Immature natural killer cell (primary cell): ENCODE measurements around the gene TRAPPC2. TPM values are rescaled to one million over a fixed set of nuclear protein-coding genes. Genes with fewer than 3 reads are reported as not detected.
"Not testable (repeated sequence)": the region's sequence is repeated elsewhere in the genome, so short reads cannot be mapped to it uniquely, and the experiment has no call there.

ENCODE experiments used
- DNase-seq, 3 donors: peaks; one replicate each; pipeline ENCODE4 v3.0.0; 2022; ENCODE audit warnings: mixed read lengths in 1 of 3
- H3K27ac Mint-ChIP-seq, 6 donors: one replicate each; pipeline ENCODE4 v1.8.0; 2020; ENCODE audit warnings: mixed read lengths in 6 of 6, mild to moderate bottlenecking in 5 of 6, inconsistent platforms in 4 of 6, moderate library complexity in 3 of 6
- H3K27me3 Mint-ChIP-seq, 3 donors: one replicate each; pipeline ENCODE4 v1.8.0; 2020 to 2021; ENCODE audit warnings: low read depth in 3 of 3, mild to moderate bottlenecking in 3 of 3, mixed read lengths in 3 of 3, moderate library complexity in 3 of 3, inconsistent platforms in 1 of 3
- H3K36me3 Mint-ChIP-seq, 3 donors: one replicate each; pipeline ENCODE4 v1.8.0; 2020; ENCODE audit warnings: mixed read lengths in 3 of 3, inconsistent platforms in 2 of 3, mild to moderate bottlenecking in 2 of 3
- H3K4me1 Mint-ChIP-seq, 2 donors: one replicate each; pipeline ENCODE4 v1.8.0; 2020; ENCODE audit warnings: inconsistent platforms in 2 of 2, mild to moderate bottlenecking in 2 of 2, mixed read lengths in 2 of 2, moderate library complexity in 1 of 2
- H3K4me3 Mint-ChIP-seq, 5 donors: one replicate each; pipeline ENCODE4 v1.8.0; 2020; ENCODE audit warnings: mild to moderate bottlenecking in 5 of 5, mixed read lengths in 5 of 5, inconsistent platforms in 3 of 5, moderate library complexity in 3 of 5
- H3K9me3 Mint-ChIP-seq, 6 donors: one replicate each; pipeline ENCODE4 v1.8.0; 2020; ENCODE audit warnings: mild to moderate bottlenecking in 6 of 6, mixed read lengths in 6 of 6, inconsistent platforms in 4 of 6, moderate library complexity in 3 of 6
- polyA plus RNA-seq, 3 donors: library from polyadenylated mRNA; unstranded; fragments of 300-500 nt; fragmentation: Illumina TruSeq; gene quantifications; one replicate each; pipeline ENCODE4 v1.2.3, GENCODE V29; 2021

Gene TRAPPC2
- polyA plus RNA-seq, 3 donors from 2014 or later = 48.8 to 60.1 (median 55.4) TPM

- H3K27me3 Mint-ChIP-seq, DNase-seq, H3K9me3 Mint-ChIP-seq, H3K4me1 Mint-ChIP-seq: not testable (repeated sequence)
- H3K4me3 Mint-ChIP-seq = peak overlapping the region in 1 of 5 donors; percentile 79
- peaks cover 12 to 37% (median 21%) of the 10 kb centered on the region in 3 donors for H3K36me3 Mint-ChIP-seq
- H3K27ac Mint-ChIP-seq = peak overlapping the region; percentile 76 to 91 (median 82)
Measured at GRCh38 chrX:13669755-13670154, 64.7 kb downstream of the TRAPPC2 start.

DNA sequence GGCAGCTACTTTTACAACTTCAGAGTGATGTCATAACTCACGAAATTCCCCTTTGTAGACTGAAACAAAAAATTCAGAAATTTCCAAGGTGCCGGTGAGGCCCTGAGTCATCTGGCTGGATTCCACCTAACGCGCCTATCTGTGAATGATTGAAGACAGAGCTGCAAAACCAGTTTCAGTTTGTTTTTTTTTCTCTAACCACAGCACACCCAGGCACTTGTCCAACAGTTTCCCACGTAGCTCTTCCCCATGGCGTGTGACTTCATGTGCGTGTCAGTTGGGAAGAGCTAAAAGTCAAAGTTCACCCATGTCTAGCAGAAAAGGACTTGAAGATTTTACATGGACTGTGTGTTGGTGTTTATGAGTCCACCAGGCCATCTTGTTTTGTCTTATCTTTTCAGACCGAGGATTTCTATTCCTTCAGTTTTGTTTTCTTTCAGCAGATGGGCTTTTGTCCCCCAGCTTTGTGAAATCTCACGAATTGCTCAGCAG is 65.1 kb downstream of the TRAPPC2 start:
- H3K4me1 Mint-ChIP-seq = peaks cover 8% of the 10 kb centered on the region in 2 donors
- peaks cover 12 to 40% (median 22%) of the 10 kb centered on the region in 3 donors for H3K36me3 Mint-ChIP-seq
- DNase-seq = peak; percentile 28 to 51 (median 37)
- peak overlapping the region; percentile 6 to 79 (median 47) for H3K4me3 Mint-ChIP-seq
- H3K9me3 Mint-ChIP-seq = no peaks in the 10 kb centered on the region
- peak overlapping the region; percentile 76 to 91 (median 82) for H3K27ac Mint-ChIP-seq
- peaks cover 0 to 9% (median 7%) of the 10 kb centered on the region in 3 donors for H3K27me3 Mint-ChIP-seq

DNA sequence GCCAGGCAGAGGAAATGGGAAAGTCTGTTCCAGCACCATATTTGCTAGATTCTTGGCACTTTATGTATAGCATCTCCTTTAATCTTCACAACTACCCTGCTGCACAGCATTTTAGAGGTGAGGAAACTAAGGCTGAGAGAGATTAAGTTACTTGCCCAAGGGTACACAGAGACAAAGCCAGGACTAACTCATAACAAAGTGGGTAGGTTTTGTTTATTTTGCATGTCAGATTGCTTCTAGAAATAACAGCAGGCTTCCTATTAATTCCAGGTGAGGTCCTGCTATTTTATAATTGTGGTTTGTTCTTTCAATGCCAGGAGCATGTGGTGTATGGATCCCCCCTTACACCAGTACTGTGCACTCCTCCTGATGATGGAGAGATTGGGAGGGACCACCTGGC is 66.5 kb downstream of the TRAPPC2 start:
- H3K4me3 Mint-ChIP-seq = no peak overlapping the region
- H3K9me3 Mint-ChIP-seq = no peaks in the 10 kb centered on the region
- peaks cover 8% of the 10 kb centered on the region in 2 donors for H3K4me1 Mint-ChIP-seq
- H3K36me3 Mint-ChIP-seq = peaks cover 12 to 51% (median 34%) of the 10 kb centered on the region in 3 donors
- H3K27me3 Mint-ChIP-seq = peaks cover 0 to 11% (median 7%) of the 10 kb centered on the region in 3 donors
- H3K27ac Mint-ChIP-seq = no peak overlapping the region
- DNase-seq = no peak

GRCh38 chrX:13666836-13667235 is 67.6 kb downstream of the TRAPPC2 start:
- H3K9me3 Mint-ChIP-seq = no peaks in the 10 kb centered on the region
- H3K4me1 Mint-ChIP-seq = peaks cover 8% of the 10 kb centered on the region in 2 donors
- H3K27ac Mint-ChIP-seq = peak overlapping the region in 1 of 6 donors; percentile 64
- H3K27me3 Mint-ChIP-seq = peaks cover 0 to 11% (median 7%) of the 10 kb centered on the region in 3 donors
- DNase-seq = no peak
- no peak overlapping the region for H3K4me3 Mint-ChIP-seq
- peaks cover 12 to 56% (median 31%) of the 10 kb centered on the region in 3 donors for H3K36me3 Mint-ChIP-seq

DNA sequence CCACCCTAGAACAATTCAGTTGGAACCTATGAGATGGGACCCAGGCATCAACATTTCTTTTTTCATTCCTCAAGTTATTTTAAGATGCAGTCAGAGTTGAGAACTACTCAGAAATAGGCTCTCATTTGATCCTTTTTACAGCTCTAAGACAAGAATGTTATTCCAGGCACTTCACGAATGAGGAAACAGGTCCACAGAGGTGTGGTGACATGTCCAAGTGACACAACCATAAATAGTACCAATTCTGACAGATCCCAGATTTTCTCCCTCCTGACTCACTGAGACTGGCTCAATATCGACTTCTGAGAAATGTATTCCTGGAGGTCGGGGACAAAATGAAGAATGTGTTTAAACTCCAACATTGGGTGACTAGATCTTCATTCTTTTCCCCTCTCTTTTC is 70.4 kb downstream of the TRAPPC2 start:
- H3K4me3 Mint-ChIP-seq = no peak overlapping the region
- H3K36me3 Mint-ChIP-seq = peaks cover 4 to 52% (median 31%) of the 10 kb centered on the region in 3 donors
- H3K4me1 Mint-ChIP-seq = peaks cover 4 to 6% of the 10 kb centered on the region in 2 donors
- H3K27me3 Mint-ChIP-seq = peaks cover 0 to 5% (median 0%) of the 10 kb centered on the region in 3 donors
- H3K9me3 Mint-ChIP-seq = no peaks in the 10 kb centered on the region
- no peak for DNase-seq
- no peak overlapping the region for H3K27ac Mint-ChIP-seq

- peak in 1 of 3 donors; percentile 14 for DNase-seq
- Mint-ChIP-seq H3K27ac (peak overlapping the region in 2 of 6 donors; percentile 72 to 83), H3K4me3 (peak overlapping the region in 1 of 5 donors; percentile 72), H3K4me1 (peaks cover 7 to 10% of the 10 kb centered on the region in 2 donors), H3K36me3 (peaks cover 7 to 52% (median 36%) of the 10 kb centered on the region in 3 donors), H3K27me3 (peaks cover 0 to 5% (median 0%) of the 10 kb centered on the region in 3 donors), H3K9me3 (no peaks in the 10 kb centered on the region)
Measured at GRCh38 chrX:13662355-13662791, 72.0 kb downstream of the TRAPPC2 start.

Other genes starting within 250 kb of the TRAPPC2 start
- not detected for gene EGFL6, start 165.0 kb downstream of the TRAPPC2 start, polyA plus RNA-seq
- gene TCEANC, start 81.5 kb downstream of the TRAPPC2 start, polyA plus RNA-seq = 10 to 100 TPM in 1 of 3 donors, 1 to 10 TPM in 2; 5.8 to 10.8 (median 7.1) TPM
- gene RAB9A, start 45.5 kb downstream of the TRAPPC2 start, polyA plus RNA-seq = 10 to 100 TPM; 45.8 to 70.2 (median 48.0) TPM
- 10 to 100 TPM in 2 of 3 donors, 1 to 10 TPM in 1; 7.5 to 42.1 (median 22.6) TPM for gene OFD1, start 128 bp upstream of the TRAPPC2 start, polyA plus RNA-seq
- 1 to 10 TPM in 2 of 3 donors, under 1 TPM in 1; 0.11 to 1.4 (median 1.2) TPM for gene GPM6B, start 82.5 kb upstream of the TRAPPC2 start, polyA plus RNA-seq